HG02759 (cell line): ENCODE data around the gene PHLPP2.

ENCODE experiments used
- ATAC-seq: cut with Tn5 transposase; IDR thresholded peaks from one replicate; pipeline ENCODE4 v1.9.1; 2021; ENCODE audit warnings: mild to moderate bottlenecking, moderate library complexity; ENCODE audit not compliant: unreplicated experiment

The PHLPP2 gene, protein sequence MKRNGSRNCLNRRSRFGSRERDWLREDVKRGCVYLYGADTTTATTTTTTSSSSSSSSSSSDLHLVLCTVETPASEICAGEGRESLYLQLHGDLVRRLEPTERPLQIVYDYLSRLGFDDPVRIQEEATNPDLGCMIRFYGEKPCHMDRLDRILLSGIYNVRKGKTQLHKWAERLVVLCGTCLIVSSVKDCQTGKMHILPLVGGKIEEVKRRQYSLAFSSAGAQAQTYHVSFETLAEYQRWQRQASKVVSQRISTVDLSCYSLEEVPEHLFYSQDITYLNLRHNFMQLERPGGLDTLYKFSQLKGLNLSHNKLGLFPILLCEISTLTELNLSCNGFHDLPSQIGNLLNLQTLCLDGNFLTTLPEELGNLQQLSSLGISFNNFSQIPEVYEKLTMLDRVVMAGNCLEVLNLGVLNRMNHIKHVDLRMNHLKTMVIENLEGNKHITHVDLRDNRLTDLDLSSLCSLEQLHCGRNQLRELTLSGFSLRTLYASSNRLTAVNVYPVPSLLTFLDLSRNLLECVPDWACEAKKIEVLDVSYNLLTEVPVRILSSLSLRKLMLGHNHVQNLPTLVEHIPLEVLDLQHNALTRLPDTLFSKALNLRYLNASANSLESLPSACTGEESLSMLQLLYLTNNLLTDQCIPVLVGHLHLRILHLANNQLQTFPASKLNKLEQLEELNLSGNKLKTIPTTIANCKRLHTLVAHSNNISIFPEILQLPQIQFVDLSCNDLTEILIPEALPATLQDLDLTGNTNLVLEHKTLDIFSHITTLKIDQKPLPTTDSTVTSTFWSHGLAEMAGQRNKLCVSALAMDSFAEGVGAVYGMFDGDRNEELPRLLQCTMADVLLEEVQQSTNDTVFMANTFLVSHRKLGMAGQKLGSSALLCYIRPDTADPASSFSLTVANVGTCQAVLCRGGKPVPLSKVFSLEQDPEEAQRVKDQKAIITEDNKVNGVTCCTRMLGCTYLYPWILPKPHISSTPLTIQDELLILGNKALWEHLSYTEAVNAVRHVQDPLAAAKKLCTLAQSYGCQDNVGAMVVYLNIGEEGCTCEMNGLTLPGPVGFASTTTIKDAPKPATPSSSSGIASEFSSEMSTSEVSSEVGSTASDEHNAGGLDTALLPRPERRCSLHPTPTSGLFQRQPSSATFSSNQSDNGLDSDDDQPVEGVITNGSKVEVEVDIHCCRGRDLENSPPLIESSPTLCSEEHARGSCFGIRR (N-terminal part only)

DNA sequence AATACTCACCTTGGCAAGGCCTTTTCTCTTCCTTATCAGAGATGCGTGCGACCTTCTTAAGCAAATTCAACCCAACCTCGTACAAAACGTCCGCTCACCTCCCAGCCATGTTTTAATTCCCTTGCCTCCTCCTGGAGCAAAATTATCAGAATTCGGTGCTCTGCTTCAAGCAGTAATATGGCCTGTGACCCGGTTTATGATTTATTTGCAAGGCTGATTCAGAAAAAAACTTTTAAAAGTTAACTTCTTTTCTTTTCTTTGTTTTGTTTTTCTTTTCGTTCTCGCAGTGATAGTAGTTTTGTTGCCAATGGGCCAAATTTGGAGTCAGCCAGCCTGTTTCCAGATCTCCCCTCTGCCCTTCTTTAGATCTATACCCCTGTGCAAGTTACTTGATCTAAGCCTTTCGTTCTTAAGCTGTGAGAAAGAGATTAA lies at the start of gene PHLPP2:
TSS of gene PHLPP2 (minus strand) at position 382 of the 432 bp plus-strand sequence. CDS start 9,906 bp downstream, outside the sequence.
- no peak for ATAC-seq

GRCh38 chr16:71771571-71771970 lies 47.1 kb upstream of the PHLPP2 start:
- no peak for ATAC-seq

DNA sequence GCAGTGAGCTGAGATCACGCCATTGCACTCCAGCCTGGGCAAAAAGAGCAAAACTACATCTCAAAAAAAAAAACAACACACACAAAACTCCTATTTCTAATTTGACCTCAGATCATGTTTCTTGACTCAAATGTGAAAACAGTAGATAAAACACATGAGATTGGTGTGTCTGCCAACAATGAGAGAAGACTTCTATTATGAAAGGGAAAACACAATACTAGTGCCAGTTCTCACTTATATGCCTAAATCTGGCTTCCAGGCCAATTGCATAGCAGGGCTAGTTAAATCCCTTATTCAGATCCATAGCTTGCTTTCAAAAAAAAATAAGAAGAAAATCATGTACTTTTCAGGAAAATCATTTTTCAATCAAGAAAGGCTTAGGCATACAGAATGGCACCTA lies 44.7 kb upstream of the PHLPP2 start:
- ATAC-seq: no peak

- no peak for ATAC-seq
Observed at GRCh38 chr16:71767060-71767900, 42.8 kb upstream of the PHLPP2 start.

DNA sequence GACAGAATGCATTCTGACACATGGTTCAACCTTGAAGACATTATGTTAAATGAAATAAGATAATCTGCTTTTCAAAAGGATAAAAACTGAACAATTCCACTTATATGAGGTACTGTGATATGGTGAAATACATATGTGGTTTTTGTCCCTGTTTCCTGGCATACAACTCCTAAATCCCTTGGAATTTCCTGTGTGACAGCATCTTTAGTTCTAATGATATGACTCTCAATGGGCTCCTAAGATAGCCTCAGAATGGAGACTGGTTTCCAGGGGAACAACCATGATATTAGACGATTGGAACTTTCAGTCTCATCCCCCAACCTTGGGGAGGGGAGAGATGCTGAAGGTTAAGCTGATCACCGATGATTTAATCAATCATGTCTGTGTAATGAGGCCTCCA lies 37.7 kb upstream of the PHLPP2 start:
- ATAC-seq: no peak

DNA sequence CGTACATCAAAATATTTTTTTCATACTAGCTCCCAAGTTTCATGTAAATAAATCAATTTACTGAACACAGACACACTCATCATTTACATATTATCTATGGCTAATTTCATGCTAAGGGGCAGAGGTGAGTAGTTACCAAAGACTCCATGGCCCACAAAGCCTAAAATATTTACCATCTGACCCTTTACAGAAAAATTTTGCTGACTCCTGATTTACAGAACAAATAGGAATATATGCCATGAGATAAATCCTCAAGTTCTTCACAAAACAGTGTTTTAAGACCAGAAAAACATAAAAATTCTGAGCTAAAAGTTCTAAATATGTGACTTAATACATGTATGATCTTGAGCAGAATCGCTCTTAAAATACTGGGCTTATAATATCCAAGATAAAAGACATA lies 36.6 kb upstream of the PHLPP2 start:
- ATAC-seq: no peak

DNA sequence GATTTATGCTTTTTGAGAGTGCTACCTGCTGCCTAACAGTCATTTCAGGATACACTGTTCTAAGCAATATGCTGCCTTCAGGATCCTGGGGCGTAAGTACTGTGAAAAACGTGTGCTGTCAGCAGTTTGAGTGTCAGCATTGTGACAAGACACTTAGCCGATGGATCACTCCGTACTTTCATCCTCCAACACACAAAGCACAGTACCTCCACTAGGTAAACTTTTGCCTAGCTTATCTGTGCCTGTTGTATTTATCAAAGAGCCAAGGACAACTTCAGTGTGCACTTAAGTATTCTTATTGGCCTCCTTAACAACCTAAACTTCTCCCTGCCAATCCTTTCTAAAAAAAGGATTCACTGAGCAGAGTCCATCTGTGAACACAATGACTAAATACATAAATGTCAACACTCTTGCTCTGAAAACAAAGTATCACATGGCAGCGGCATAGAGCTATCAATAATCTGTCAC lies 33.8 kb upstream of the PHLPP2 start:
- ATAC-seq: no peak

- no peak for ATAC-seq
Observed at GRCh38 chr16:71754652-71755051, 30.2 kb upstream of the PHLPP2 start.

GRCh38 chr16:71754108-71754507 lies 29.6 kb upstream of the PHLPP2 start:
- no peak for ATAC-seq

DNA sequence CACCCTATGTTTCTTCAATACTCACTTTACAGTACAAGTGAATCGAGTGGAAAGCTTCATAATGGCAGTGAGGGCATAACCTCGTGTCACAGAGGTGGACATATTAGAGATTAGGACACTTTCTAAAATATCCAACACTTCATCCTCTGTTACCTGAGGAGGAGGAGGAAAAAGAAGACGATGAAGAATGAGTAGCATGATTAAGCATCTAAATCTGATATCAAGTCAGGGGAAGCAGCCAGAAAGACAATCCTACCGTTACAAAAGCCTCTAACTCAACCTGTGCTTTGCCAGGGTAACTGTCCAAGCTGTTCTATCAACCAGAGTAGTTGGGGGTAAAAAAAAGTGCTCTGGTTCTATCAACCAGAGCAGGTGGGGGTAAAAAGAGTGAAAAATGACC lies 23.7 kb upstream of the PHLPP2 start:
- ATAC-seq: no peak

- no peak for ATAC-seq
Observed at GRCh38 chr16:71746442-71747046, 22.0 kb upstream of the PHLPP2 start.

- ATAC-seq: no peak
Observed at GRCh38 chr16:71738855-71739254, 14.4 kb upstream of the PHLPP2 start.

- no peak for ATAC-seq
Observed at GRCh38 chr16:71737501-71737900, 13.0 kb upstream of the PHLPP2 start.

GRCh38 chr16:71734511-71734910 lies 10.0 kb upstream of the PHLPP2 start:
- ATAC-seq: no peak

DNA sequence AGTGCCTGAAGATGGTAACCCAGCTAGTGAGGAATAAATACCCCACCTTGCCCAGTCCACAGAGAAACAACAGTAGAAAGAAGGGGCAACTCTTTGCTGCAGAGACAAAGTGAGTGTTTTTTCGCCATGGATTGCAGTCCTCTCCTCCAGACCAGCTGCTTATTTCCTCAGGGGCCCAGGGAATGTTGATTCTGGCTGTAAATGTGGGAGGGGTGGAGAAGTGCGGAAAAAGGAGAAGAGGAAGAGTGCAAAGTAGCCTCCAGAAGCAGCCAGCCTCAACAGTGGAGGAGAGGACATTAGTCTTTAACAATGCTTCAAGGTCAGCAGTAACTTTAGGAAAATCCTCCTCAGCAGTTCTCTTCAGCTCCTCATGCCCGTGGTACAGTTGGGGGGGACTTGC lies 8.1 kb upstream of the PHLPP2 start:
- no peak for ATAC-seq

DNA sequence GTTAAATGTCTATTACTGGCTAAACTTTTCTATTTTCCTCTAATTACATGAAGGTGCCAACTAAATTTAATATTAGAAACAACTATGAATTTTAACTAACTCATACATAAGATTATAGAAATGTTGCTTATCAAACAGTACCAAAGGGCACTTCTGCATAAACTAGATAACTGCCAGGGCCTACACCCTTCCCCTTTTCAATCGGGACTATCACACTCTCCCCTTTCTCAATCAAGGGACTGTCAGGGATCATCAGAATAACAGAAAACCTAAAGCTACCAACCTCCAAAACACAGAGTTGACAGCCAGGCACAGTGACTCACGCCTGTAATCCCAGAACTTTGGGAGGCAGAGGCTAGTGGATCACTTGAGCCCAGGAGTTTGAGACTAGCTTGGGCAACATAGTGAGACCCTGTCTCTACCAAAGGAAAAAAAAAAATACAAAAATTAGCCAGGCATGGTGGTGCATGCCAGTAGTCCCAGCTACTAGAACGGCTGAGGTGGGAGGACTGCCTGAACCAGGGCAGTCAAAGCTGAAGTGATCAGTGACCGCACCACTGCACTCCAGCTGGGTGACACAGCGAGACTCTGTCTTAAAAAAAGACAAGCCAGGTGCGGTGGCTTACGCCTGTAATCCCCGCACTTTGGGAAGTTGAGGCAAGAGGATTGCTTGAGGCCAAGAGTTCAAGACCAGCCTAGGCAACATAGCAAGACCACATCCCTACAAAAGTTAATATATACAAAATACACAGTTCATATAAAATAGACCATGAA lies 3.2 kb upstream of the PHLPP2 start:
- no peak for ATAC-seq

DNA sequence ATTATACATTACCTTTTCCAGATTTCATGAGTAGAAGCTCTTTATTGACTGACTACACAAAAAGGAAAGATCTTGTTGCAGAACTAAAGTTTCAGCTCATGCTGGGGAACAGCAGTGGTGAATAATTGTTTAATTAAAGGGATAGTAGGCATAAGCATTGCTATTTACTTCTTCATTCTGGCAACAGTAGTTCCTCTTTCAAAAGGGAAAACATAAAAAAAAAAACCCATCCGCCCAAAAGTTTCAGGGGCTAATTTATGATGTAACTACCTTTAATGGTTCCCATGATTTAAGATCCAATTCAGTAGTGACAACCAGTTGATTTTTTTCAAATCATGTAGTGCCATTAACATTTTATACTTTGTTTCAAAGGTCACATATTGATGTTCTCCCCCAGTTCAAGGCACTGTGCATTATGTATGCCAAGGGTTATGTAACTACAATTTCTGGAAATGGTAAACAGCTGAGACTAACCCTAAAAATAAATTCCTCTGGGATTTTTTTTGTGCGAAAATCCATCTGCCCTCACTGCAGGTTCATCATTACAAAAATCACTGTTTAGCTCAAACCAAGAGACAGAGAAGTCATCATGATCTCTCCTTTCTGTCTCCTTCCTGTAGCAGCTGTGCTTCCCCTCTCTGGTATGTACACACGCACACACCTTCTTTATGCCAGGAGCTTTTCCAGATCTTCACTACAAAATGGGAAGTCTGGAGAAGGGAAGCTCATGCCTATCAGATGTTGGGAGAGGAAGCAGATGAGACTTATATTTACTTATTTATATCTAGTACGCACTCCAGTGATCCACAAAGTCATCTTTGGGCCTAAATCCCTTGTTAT lies 2.2 kb upstream of the PHLPP2 start:
- no peak for ATAC-seq
